NCI-H1436 (cell line): ENCODE data around the gene DMRTB1.

Experiments
- DNase-seq: peaks from one replicate; lab custom pipeline; 2025; lab: John Stamatoyannopoulos, UW

The DMRTB1 gene

GRCh38 chr1:53485478-53486394 lies 26.5 kb downstream of the DMRTB1 start:
- DNase-seq = peak; percentile 83

GRCh38 chr1:53486395-53487026 lies 27.3 kb downstream of the DMRTB1 start:
- no peak for DNase-seq

GRCh38 chr1:53490351-53490750 lies 31.2 kb downstream of the DMRTB1 start:
- DNase-seq = no peak

GRCh38 chr1:53495633-53496345 lies 36.6 kb downstream of the DMRTB1 start:
- no peak for DNase-seq

GRCh38 chr1:53498555-53499131 lies 39.4 kb downstream of the DMRTB1 start:
- DNase-seq = no peak

GRCh38 chr1:53499257-53500203 lies 40.3 kb downstream of the DMRTB1 start:
- no peak for DNase-seq

GRCh38 chr1:53500204-53501064 lies 41.2 kb downstream of the DMRTB1 start:
- peak; percentile 57 for DNase-seq

- no peak for DNase-seq
Measured at GRCh38 chr1:53501065-53502005, 42.1 kb downstream of the DMRTB1 start.

- peak; percentile 80 for DNase-seq
Measured at GRCh38 chr1:53502641-53503432, 43.6 kb downstream of the DMRTB1 start.

- DNase-seq = no peak
Measured at GRCh38 chr1:53503433-53504217, 44.4 kb downstream of the DMRTB1 start.

- DNase-seq = no peak
Measured at GRCh38 chr1:53504901-53505300, 45.7 kb downstream of the DMRTB1 start.

GRCh38 chr1:53505401-53505800 lies 46.2 kb downstream of the DMRTB1 start:
- DNase-seq = no peak

GRCh38 chr1:53505891-53506290 lies 46.7 kb downstream of the DMRTB1 start:
- no peak for DNase-seq

GRCh38 chr1:53506355-53507050 lies 47.3 kb downstream of the DMRTB1 start:
- DNase-seq = no peak

- no peak for DNase-seq
Measured at GRCh38 chr1:53507116-53507820, 48.1 kb downstream of the DMRTB1 start.
